ENCODE data around the gene RBM42. TPM values are rescaled to one million over a fixed set of nuclear protein-coding genes. Genes with fewer than 3 reads are reported as not detected.
A peak's percentile ranks its signal among the peaks of the same experiment; 100 is the strongest.

RBM42 gene
- polyA plus RNA-seq, 2 of the 4 experiments (the other 2 are of a cell fraction): 80.4 to 128 TPM

- H3K9me3 ChIP-seq: no peaks in the 10 kb centered on the region
- no peak overlapping the region for H3K27ac ChIP-seq
- peak; percentile 50 to 68 for DNase-seq (ENCODE audit: low read depth in 1 of 2, low spot score in 1 of 2)
- TF ChIP-seq RARB (CRISPR knock-in tag; IDR thresholded peaks at IDR 0.05) (no peak), RAD21 (conservative IDR thresholded peaks at IDR 0.05 in 1 of 2, IDR thresholded peaks at IDR 0.05 in 1 of 2) (peak in 1 of 2 experiments; percentile 17; a peak in 1 of 5 replicates), ZFP36 (IDR thresholded peaks at IDR 0.05; ENCODE audit: borderline replicate concordance, partially characterized antibody) (peak; percentile 1), KDM5A (IDR thresholded peaks at IDR 0.05) (no peak), FOSL2 (IDR thresholded peaks at IDR 0.05) (no peak), FOSL2 (CRISPR knock-in tag; IDR thresholded peaks at IDR 0.05) (peak; percentile 54)
- TF ChIP-seq, protein P1, sequence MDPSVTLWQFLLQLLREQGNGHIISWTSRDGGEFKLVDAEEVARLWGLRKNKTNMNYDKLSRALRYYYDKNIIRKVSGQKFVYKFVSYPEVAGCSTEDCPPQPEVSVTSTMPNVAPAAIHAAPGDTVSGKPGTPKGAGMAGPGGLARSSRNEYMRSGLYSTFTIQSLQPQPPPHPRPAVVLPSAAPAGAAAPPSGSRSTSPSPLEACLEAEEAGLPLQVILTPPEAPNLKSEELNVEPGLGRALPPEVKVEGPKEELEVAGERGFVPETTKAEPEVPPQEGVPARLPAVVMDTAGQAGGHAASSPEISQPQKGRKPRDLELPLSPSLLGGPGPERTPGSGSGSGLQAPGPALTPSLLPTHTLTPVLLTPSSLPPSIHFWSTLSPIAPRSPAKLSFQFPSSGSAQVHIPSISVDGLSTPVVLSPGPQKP (IDR thresholded peaks at IDR 0.05; ENCODE audit: low read depth, low read length): no peak
- 80% methylated on average over 15 of the region's 15 CpGs for WGBS (ENCODE audit: missing lambda C conversion rate)
- no peak for FAIRE-seq
- peak; percentile 91 to 94 for ATAC-seq
- ChIA-PET CTCF (interaction anchor here (0.9 to 7.7 kb wide), 17 partner anchors 8 to 197 kb away, joined by 3 to 49 read pairs (median 4); partner anchors contain the start of gene COX6B1), POLR2A (interaction anchor here (1.1 to 3.0 kb wide), 2 partner anchors 10 to 15 kb away, joined by 3 to 15 read pairs; partner anchors contain the start of gene COX6B1)
- no peaks in the 10 kb centered on the region for H3K4me1 ChIP-seq
- no peak overlapping the region for H3K4me2 ChIP-seq
- H3K4me3 ChIP-seq: no peak overlapping the region
Observed at GRCh38 chr19:35657904-35658700, 29.3 kb downstream of the RBM42 start.

DNA sequence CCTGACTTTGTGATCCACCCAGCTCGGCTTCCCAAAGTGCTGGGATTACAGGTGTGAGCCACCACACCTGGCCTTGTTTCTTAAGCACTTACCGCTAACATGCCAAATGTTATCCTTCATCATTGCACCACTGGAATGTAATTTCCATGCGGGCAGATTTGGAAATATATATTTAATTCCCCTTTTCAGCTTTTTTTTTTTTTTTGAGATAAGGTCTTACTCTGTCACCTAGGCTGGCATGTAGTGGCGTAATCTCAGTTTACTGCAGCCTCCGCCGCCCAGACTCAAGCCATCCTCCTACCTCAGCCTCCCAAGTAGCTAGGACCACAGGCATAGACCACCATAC lies 33.1 kb downstream of the RBM42 start:
- Histone ChIP-seq H3K4me2 (no peak overlapping the region), H3K9me3 (no peaks in the 10 kb centered on the region), H3K4me1 (no peaks in the 10 kb centered on the region), H3K27ac (no peak overlapping the region), H3K4me3 (no peak overlapping the region)
- DNase-seq (ENCODE audit: low read depth in 1 of 2, low spot score in 1 of 2) (no peak), ATAC-seq (no peak), FAIRE-seq (no peak)
- ChIA-PET CTCF (interaction anchor here (0.6 to 7.7 kb wide), 8 partner anchors 12 to 759 kb away, joined by 3 to 49 read pairs (median 4); partner anchors contain the start of gene COX6B1), POLR2A (interaction anchor here (1.4 to 2.5 kb wide), 2 partner anchors 12 to 14 kb away, joined by 4 to 8 read pairs; partner anchors contain the start of gene COX6B1)
- WGBS (ENCODE audit: missing lambda C conversion rate): 93% methylated on average over 6 of the region's 6 CpGs
- no peak for TF ChIP-seq FOXS1 (CRISPR knock-in tag; IDR thresholded peaks at IDR 0.05)
- TF ChIP-seq, protein P1 (IDR thresholded peaks at IDR 0.05; ENCODE audit: low read depth, low read length): no peak
- no peak for TF ChIP-seq TP53 (CRISPR knock-in tag; IDR thresholded peaks at IDR 0.05)
- no peak for TF ChIP-seq MAX (IDR thresholded peaks at IDR 0.05)
- TF ChIP-seq CBX2 (IDR thresholded peaks at IDR 0.05; ENCODE audit: borderline replicate concordance, low read depth): no peak
- no peak for TF ChIP-seq HOXB5 (CRISPR knock-in tag; IDR thresholded peaks at IDR 0.05)
- TF ChIP-seq USF2 (IDR thresholded peaks at IDR 0.05): no peak
- no peak for TF ChIP-seq GATA3 (IDR thresholded peaks at IDR 0.05; ENCODE audit: borderline replicate concordance)
- no peak for TF ChIP-seq NFE2L2 (conservative IDR thresholded peaks at IDR 0.05; ENCODE audit: low read length)
- TF ChIP-seq, protein P2, sequence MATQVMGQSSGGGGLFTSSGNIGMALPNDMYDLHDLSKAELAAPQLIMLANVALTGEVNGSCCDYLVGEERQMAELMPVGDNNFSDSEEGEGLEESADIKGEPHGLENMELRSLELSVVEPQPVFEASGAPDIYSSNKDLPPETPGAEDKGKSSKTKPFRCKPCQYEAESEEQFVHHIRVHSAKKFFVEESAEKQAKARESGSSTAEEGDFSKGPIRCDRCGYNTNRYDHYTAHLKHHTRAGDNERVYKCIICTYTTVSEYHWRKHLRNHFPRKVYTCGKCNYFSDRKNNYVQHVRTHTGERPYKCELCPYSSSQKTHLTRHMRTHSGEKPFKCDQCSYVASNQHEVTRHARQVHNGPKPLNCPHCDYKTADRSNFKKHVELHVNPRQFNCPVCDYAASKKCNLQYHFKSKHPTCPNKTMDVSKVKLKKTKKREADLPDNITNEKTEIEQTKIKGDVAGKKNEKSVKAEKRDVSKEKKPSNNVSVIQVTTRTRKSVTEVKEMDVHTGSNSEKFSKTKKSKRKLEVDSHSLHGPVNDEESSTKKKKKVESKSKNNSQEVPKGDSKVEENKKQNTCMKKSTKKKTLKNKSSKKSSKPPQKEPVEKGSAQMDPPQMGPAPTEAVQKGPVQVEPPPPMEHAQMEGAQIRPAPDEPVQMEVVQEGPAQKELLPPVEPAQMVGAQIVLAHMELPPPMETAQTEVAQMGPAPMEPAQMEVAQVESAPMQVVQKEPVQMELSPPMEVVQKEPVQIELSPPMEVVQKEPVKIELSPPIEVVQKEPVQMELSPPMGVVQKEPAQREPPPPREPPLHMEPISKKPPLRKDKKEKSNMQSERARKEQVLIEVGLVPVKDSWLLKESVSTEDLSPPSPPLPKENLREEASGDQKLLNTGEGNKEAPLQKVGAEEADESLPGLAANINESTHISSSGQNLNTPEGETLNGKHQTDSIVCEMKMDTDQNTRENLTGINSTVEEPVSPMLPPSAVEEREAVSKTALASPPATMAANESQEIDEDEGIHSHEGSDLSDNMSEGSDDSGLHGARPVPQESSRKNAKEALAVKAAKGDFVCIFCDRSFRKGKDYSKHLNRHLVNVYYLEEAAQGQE (IDR thresholded peaks at IDR 0.05): no peak
- TF ChIP-seq ZC3H11A (IDR thresholded peaks at IDR 0.05): no peak
- TF ChIP-seq ZSCAN20 (CRISPR knock-in tag; IDR thresholded peaks at IDR 0.05): no peak
- TF ChIP-seq MAFK (IDR thresholded peaks at IDR 0.05; ENCODE audit: partially characterized antibody): no peak
- TF ChIP-seq, protein P3, sequence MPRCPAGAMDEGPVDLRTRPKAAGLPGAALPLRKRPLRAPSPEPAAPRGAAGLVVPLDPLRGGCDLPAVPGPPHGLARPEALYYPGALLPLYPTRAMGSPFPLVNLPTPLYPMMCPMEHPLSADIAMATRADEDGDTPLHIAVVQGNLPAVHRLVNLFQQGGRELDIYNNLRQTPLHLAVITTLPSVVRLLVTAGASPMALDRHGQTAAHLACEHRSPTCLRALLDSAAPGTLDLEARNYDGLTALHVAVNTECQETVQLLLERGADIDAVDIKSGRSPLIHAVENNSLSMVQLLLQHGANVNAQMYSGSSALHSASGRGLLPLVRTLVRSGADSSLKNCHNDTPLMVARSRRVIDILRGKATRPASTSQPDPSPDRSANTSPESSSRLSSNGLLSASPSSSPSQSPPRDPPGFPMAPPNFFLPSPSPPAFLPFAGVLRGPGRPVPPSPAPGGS (IDR thresholded peaks at IDR 0.05): no peak
- no peak for TF ChIP-seq SREBF2 (IDR thresholded peaks at IDR 0.05)
- no peak for TF ChIP-seq EHMT2 (IDR thresholded peaks at IDR 0.05; ENCODE audit: low read depth)
- TF ChIP-seq FOSB (CRISPR knock-in tag; IDR thresholded peaks at IDR 0.05): no peak
- no peak for TF ChIP-seq RFX5 (IDR thresholded peaks at IDR 0.05)

Data from A549 (cell line).